Amniotic epithelial cell (primary cell): ENCODE measurements around the gene PLA2G10.
A peak's percentile ranks its signal among the peaks of the same experiment; 100 is the strongest.
"Not testable (repeated sequence)": the region's sequence is repeated elsewhere in the genome, so short reads cannot be mapped to it uniquely, and the experiment has no call there.

Source experiments
- DNase-seq: peaks from one replicate; pipeline ENCODE4 v3.0.0-alpha.2; 2010; ENCODE audit warnings: low read depth

Gene PLA2G10

GRCh38 chr16:14694129-14694528, at the start of gene PLA2G10:
TSS of gene PLA2G10 (minus strand) at chr16:14694308. CDS start at chr16:14694229, 79 bp downstream.
- DNase-seq: not testable (repeated sequence)

GRCh38 chr16:14742273-14743128, 48.4 kb upstream of the PLA2G10 start, which contains the start of gene NPIPA2:
TSS of gene NPIPA2 (plus strand) at chr16:14742533. CDS start at chr16:14748066, 5,533 bp downstream.
- not testable (repeated sequence) for DNase-seq

GRCh38 chr16:14741794-14742193, 47.7 kb upstream of the PLA2G10 start:
- DNase-seq: not testable (repeated sequence)

GRCh38 chr16:14740832-14741385, 46.8 kb upstream of the PLA2G10 start:
- not testable (repeated sequence) for DNase-seq

GRCh38 chr16:14733233-14733632, 39.1 kb upstream of the PLA2G10 start:
- DNase-seq: not testable (repeated sequence)

GRCh38 chr16:14703156-14704011, 9.3 kb upstream of the PLA2G10 start, which contains the start of gene NPIPA3:
TSS of gene NPIPA3 (plus strand) at chr16:14703411. CDS start at chr16:14708944, 5,533 bp downstream.
- not testable (repeated sequence) for DNase-seq

- not testable (repeated sequence) for DNase-seq
Measured at GRCh38 chr16:14702672-14703071, 8.6 kb upstream of the PLA2G10 start.

GRCh38 chr16:14701859-14702258, 7.8 kb upstream of the PLA2G10 start:
- not testable (repeated sequence) for DNase-seq

- peak; percentile 60 for DNase-seq
Measured at GRCh38 chr16:14685870-14686793, 8.0 kb downstream of the PLA2G10 start.

- DNase-seq: no peak
Measured at GRCh38 chr16:14682121-14682520, 12.0 kb downstream of the PLA2G10 start.

GRCh38 chr16:14681115-14681514, 13.0 kb downstream of the PLA2G10 start:
- DNase-seq: no peak

GRCh38 chr16:14680396-14680795, 13.7 kb downstream of the PLA2G10 start:
- DNase-seq: not testable (repeated sequence)

- no peak for DNase-seq
Measured at GRCh38 chr16:14678748-14679497, 15.2 kb downstream of the PLA2G10 start.

GRCh38 chr16:14677627-14678026, 16.5 kb downstream of the PLA2G10 start:
- no peak for DNase-seq

- no peak for DNase-seq
Measured at GRCh38 chr16:14676633-14677032, 17.5 kb downstream of the PLA2G10 start.

- DNase-seq: peak; percentile 22
Measured at GRCh38 chr16:14672403-14672971, 21.6 kb downstream of the PLA2G10 start.

GRCh38 chr16:14669776-14670175, 24.3 kb downstream of the PLA2G10 start:
- no peak for DNase-seq

- DNase-seq: no peak
Measured at GRCh38 chr16:14668556-14669223, 25.4 kb downstream of the PLA2G10 start.
